H9 (cell line): ENCODE data around the gene LRIF1. TPM values are rescaled to one million over a fixed set of nuclear protein-coding genes. Genes with fewer than 3 reads are reported as not detected.

ENCODE experiments used
- DNase-seq: peaks from one replicate; pipeline ENCODE4 v3.0.0-alpha.2; 2017
- H2AFZ ChIP-seq: one replicate; pipeline ENCODE4 v1.6.1; 2013; ENCODE audit warnings: mild to moderate bottlenecking, low read length, control low read depth, moderate library complexity
- H2AK5ac ChIP-seq: 2 replicates; pipeline ENCODE4 v1.6.1; 2013; ENCODE audit warnings: low read length, control low read depth, mixed read lengths; ENCODE audit not compliant: insufficient read length
- H2BK120ac ChIP-seq: one replicate; pipeline ENCODE4 v1.6.1; 2013; ENCODE audit warnings: low read depth, mild to moderate bottlenecking, low read length, control low read depth, inconsistent platforms; ENCODE audit not compliant: poor library complexity, severe bottlenecking
- H2BK12ac ChIP-seq: 2 replicates; pipeline ENCODE4 v1.6.1; 2013; ENCODE audit warnings: low read length, control low read depth, mixed read lengths, low read depth; ENCODE audit not compliant: insufficient read length
- H2BK15ac ChIP-seq: 2 replicates; pipeline ENCODE4 v1.6.1; 2013; ENCODE audit warnings: low read depth, low read length, control low read depth
- H2BK20ac ChIP-seq: one replicate; pipeline ENCODE4 v1.6.1; 2013; ENCODE audit warnings: low read depth, mild to moderate bottlenecking, low read length, control low read depth, inconsistent platforms; ENCODE audit not compliant: poor library complexity, severe bottlenecking
- H2BK5ac ChIP-seq: 2 replicates; pipeline ENCODE4 v1.6.1; 2013; ENCODE audit warnings: low read length, control low read depth, mixed read lengths; ENCODE audit not compliant: insufficient read length
- H3K14ac ChIP-seq: 2 replicates; pipeline ENCODE4 v1.6.1; 2013; ENCODE audit warnings: low read length, control low read depth; ENCODE audit not compliant: insufficient read depth
- H3K18ac ChIP-seq: 2 replicates; pipeline ENCODE4 v1.6.1; 2013; ENCODE audit warnings: low read depth, mild to moderate bottlenecking, mixed read lengths, low read length, control low read depth; ENCODE audit not compliant: insufficient read length
- H3K23ac ChIP-seq: 2 replicates; pipeline ENCODE4 v1.6.1; 2013; ENCODE audit warnings: low read length, control low read depth, mixed read lengths, low read depth; ENCODE audit not compliant: insufficient read length
- H3K23me2 ChIP-seq: 2 replicates; pipeline ENCODE4 v1.6.1; 2013; ENCODE audit warnings: low read depth, mild to moderate bottlenecking, mixed read lengths, low read length, control low read depth; ENCODE audit not compliant: insufficient read length, poor library complexity, severe bottlenecking
- H3K27ac ChIP-seq: 2 replicates; pipeline ENCODE4 v1.5.1; 2013; ENCODE audit warnings: low read length, control low read depth, mixed read lengths, low read depth; ENCODE audit not compliant: insufficient read length
- H3K27me3 ChIP-seq: 2 replicates; pipeline ENCODE4 v1.6.1; 2013; ENCODE audit warnings: low read length, control low read depth, inconsistent platforms; ENCODE audit not compliant: insufficient read depth
- H3K4ac ChIP-seq: 2 replicates; pipeline ENCODE4 v1.6.1; 2013; ENCODE audit warnings: low read depth, mild to moderate bottlenecking, control low read depth, inconsistent platforms, low read length, moderate library complexity
- H3K4me1 ChIP-seq: 2 replicates; pipeline ENCODE4 v1.6.1; 2013; ENCODE audit warnings: low read length, control low read depth, inconsistent platforms; ENCODE audit not compliant: insufficient read depth
- H3K4me2 ChIP-seq: 2 replicates; pipeline ENCODE4 v1.6.1; 2013; ENCODE audit warnings: low read length, control low read depth, mixed read lengths; ENCODE audit not compliant: insufficient read length, insufficient read depth
- H3K56ac ChIP-seq: 2 replicates; pipeline ENCODE4 v1.6.1; 2013; ENCODE audit warnings: low read depth, mild to moderate bottlenecking, mixed read lengths, low read length, control low read depth; ENCODE audit not compliant: insufficient read length
- H3K79me1 ChIP-seq: 2 replicates; pipeline ENCODE4 v1.6.1; 2013; ENCODE audit warnings: low read depth, mild to moderate bottlenecking, moderate library complexity, low read length, control low read depth, inconsistent platforms; ENCODE audit not compliant: insufficient read depth, poor library complexity, severe bottlenecking
- H3K79me2 ChIP-seq: 2 replicates; pipeline ENCODE4 v1.6.1; 2013; ENCODE audit warnings: low read length, control low read depth, inconsistent platforms; ENCODE audit not compliant: insufficient read depth
- H3K9ac ChIP-seq: 2 replicates; pipeline ENCODE4 v1.6.1; 2013; ENCODE audit warnings: low read length, control low read depth, mixed read lengths; ENCODE audit not compliant: insufficient read length; ENCODE audit errors: extremely low read depth
- H3K9me3 ChIP-seq: one replicate; pipeline ENCODE4 v1.6.1; 2013; ENCODE audit warnings: low read depth, low read length, inconsistent platforms; ENCODE audit not compliant: control insufficient read depth
- H3T11ph ChIP-seq: one replicate; pipeline ENCODE4 v1.6.1; 2013; ENCODE audit warnings: mild to moderate bottlenecking, low read length, control low read depth, inconsistent platforms
- H4K20me1 ChIP-seq: one replicate; pipeline ENCODE4 v1.6.1; 2013; ENCODE audit not compliant: control insufficient read depth, insufficient read length, insufficient read depth
- H4K5ac ChIP-seq: 2 replicates; pipeline ENCODE4 v1.6.1; 2013; ENCODE audit warnings: low read depth, mild to moderate bottlenecking, mixed read lengths, low read length, control low read depth; ENCODE audit not compliant: insufficient read length
- H4K8ac ChIP-seq: replicated peaks from 2 replicates; pipeline ENCODE4 v1.6.1; 2013; ENCODE audit warnings: low read length, control low read depth, mixed read lengths, low read depth; ENCODE audit not compliant: insufficient read length
- H4K91ac ChIP-seq: 2 replicates; pipeline ENCODE4 v1.6.1; 2013; ENCODE audit warnings: low read depth, mild to moderate bottlenecking, moderate library complexity, mixed read lengths, low read length, control low read depth; ENCODE audit not compliant: insufficient read length
- H3K27ac Mint-ChIP-seq, 3 experiments: 2 replicates in 2 of 3; 3 replicates in 1 of 3; pipeline ENCODE4 v1.8.0; 2020 to 2021; ENCODE audit warnings: mixed read lengths in 3 of 3, mild to moderate bottlenecking in 1 of 3, moderate library complexity in 1 of 3
- H3K27me3 Mint-ChIP-seq: 2 replicates; pipeline ENCODE4 v1.8.0; 2021; ENCODE audit warnings: low read depth, mild to moderate bottlenecking, moderate library complexity, mixed read lengths
- H3K36me3 Mint-ChIP-seq, 3 experiments: 2 replicates in 2 of 3; 3 replicates in 1 of 3; pipeline ENCODE4 v1.8.0; 2020 to 2021; ENCODE audit warnings: low read depth in 3 of 3, mixed read lengths in 3 of 3; ENCODE audit not compliant: insufficient read depth in 1 of 3
- H3K4me1 Mint-ChIP-seq, 2 experiments: 2 replicates each; pipeline ENCODE4 v1.8.0; 2020; ENCODE audit warnings: mixed read lengths in 2 of 2
- H3K4me3 Mint-ChIP-seq, 2 experiments: 2 replicates in 1 of 2; 3 replicates in 1 of 2; pipeline ENCODE4 v1.8.0; 2020 to 2021; ENCODE audit warnings: mild to moderate bottlenecking in 2 of 2, mixed read lengths in 2 of 2, moderate library complexity in 1 of 2
- H3K9me3 Mint-ChIP-seq, 2 experiments: 2 replicates in 1 of 2; 3 replicates in 1 of 2; pipeline ENCODE4 v1.8.0; 2020; ENCODE audit warnings: mild to moderate bottlenecking in 2 of 2, mixed read lengths in 2 of 2, moderate library complexity in 1 of 2
- CTCF ChIP-seq: fragments of 200-600 bp; sonication (generic); conservative IDR thresholded peaks from 3 replicates; pipeline ENCODE4 v1.8.0; 2021; ENCODE audit warnings: antibody characterized with exemption, mild to moderate bottlenecking
- WGBS: extraction: QIAGEN DNeasy Blood & Tissue Kit; methylation state at CpG from one replicate; pipeline ENCODE4 v1.1.7; 2013; ENCODE audit warnings: missing lambda C conversion rate, low lambda C conversion rate, mixed read lengths; ENCODE audit not compliant: insufficient read length; ENCODE audit errors: extremely low coverage; 5-methylcytosine and 5-hydroxymethylcytosine counted together
- total RNA-seq: library from RNA; stranded (reverse); gene quantifications from 2 replicates; pipeline ENCODE4 v1.2.1, GENCODE V29; 2021

LRIF1 gene
- total RNA-seq, 1 experiment from 2014 or later = 13.6 TPM

GRCh38 chr1:110952031-110952430 is 11.7 kb downstream of the LRIF1 start:
- H2BK120ac ChIP-seq = no peak overlapping the region
- H3K27ac ChIP-seq = no peak overlapping the region
- H3K4me2 ChIP-seq = no peak overlapping the region
- H2AFZ ChIP-seq = no peak overlapping the region
- H3K23ac ChIP-seq = no peak overlapping the region
- no peak overlapping the region for H4K8ac ChIP-seq
- no peak overlapping the region for H3K4ac ChIP-seq
- no peak overlapping the region for H4K5ac ChIP-seq
- no peak overlapping the region for H3K56ac ChIP-seq
- H3K79me1 ChIP-seq = no peaks in the 10 kb centered on the region
- 0 out of 2 replicates have a peak, but pooled peaks cover 3% of the 10 kb centered on the region for H3K4me1 ChIP-seq
- DNase-seq = no peak
- no peaks in the 10 kb centered on the region for H4K20me1 ChIP-seq
- H3K18ac ChIP-seq = no peak overlapping the region
- no peaks in the 10 kb centered on the region for H3K27me3 ChIP-seq
- no peak overlapping the region for H2BK20ac ChIP-seq
- Mint-ChIP-seq H3K4me1 (no peaks in the 10 kb centered on the region), H3K9me3 (peaks cover 2 to 10% of the 10 kb centered on the region in 2 experiments; a peak in 1 of 5 replicates), H3K27ac (no peak overlapping the region), H3K4me3 (no peak overlapping the region), H3K27me3 (no peaks in the 10 kb centered on the region; the same call in 1 of the 2 replicates), H3K36me3 (peaks cover under 1 to 22% (median 9%) of the 10 kb centered on the region in 3 experiments; a peak in 6 of 7 replicates)
- no peak overlapping the region for H3K14ac ChIP-seq
- H3K79me2 ChIP-seq = no peaks in the 10 kb centered on the region; the same call in 1 of the 2 replicates
- no peak overlapping the region for H4K91ac ChIP-seq
- no peaks in the 10 kb centered on the region for H3K9me3 ChIP-seq
- TF ChIP-seq CTCF = no peak
- H3T11ph ChIP-seq = no peak overlapping the region
- no peak overlapping the region for H2BK5ac ChIP-seq
- H2BK12ac ChIP-seq = no peak overlapping the region
- no peak overlapping the region for H2AK5ac ChIP-seq
- no CpG with 5 or more reads among the region's 2 CpGs for WGBS
- no peak overlapping the region for H3K9ac ChIP-seq
- no peak overlapping the region for H2BK15ac ChIP-seq
- no peaks in the 10 kb centered on the region for H3K23me2 ChIP-seq
